Gastroesophageal sphincter (tissue), 4 donors: Measurements from ENCODE around the gene EEFSEC. TPM values are rescaled to one million over a fixed set of nuclear protein-coding genes. Genes with fewer than 3 reads are reported as not detected.

Experiments used
- ATAC-seq: fragments of 150-250 bp; one replicate; pipeline ENCODE4 v1.9.1; 2016; ENCODE audit warnings: mild to moderate bottlenecking, moderate library complexity
- H3K27ac ChIP-seq, 4 donors: fragments of 200-600 bp; sonication (generic) in 3 of 4; 1 replicate in 3 of 4; 2 replicates in 1 of 4; pipeline ENCODE4 v1.5.1; 2016 to 2019
- H3K27me3 ChIP-seq: fragments of 200-600 bp; sonication (generic); one replicate; pipeline ENCODE4 v1.5.1; 2019
- H3K36me3 ChIP-seq, 2 donors: fragments of 200-600 bp; sonication (generic); one replicate each; pipeline ENCODE4 v1.5.1; 2019; ENCODE audit warnings: control low read depth in 1 of 2
- H3K4me1 ChIP-seq, 3 donors: fragments of 200-600 bp; sonication (generic); 1 replicate in 2 of 3; 2 replicates in 1 of 3; pipeline ENCODE4 v1.5.1; 2016 to 2019; ENCODE audit warnings: control low read depth in 2 of 3
- H3K4me3 ChIP-seq, 2 donors: fragments of 200-600 bp; sonication (generic); one replicate each; pipeline ENCODE4 v1.5.1; 2019; ENCODE audit warnings: mild to moderate bottlenecking in 1 of 2, moderate library complexity in 1 of 2
- H3K9me3 ChIP-seq, 3 donors: fragments of 200-600 bp; sonication (generic); one replicate each; pipeline ENCODE4 v1.5.1; 2017 to 2019; ENCODE audit warnings: control low read depth in 2 of 3
- CTCF ChIP-seq, 4 experiments: fragments of 200-600 bp in 2 of 4; fragments of 450-650 bp in 2 of 4; sonication (generic) in 1 of 4; IDR thresholded peaks; one replicate each; pipeline ENCODE4 v1.5.1; 2017 to 2019; ENCODE audit warnings: antibody characterized with exemption in 4 of 4, mild to moderate bottlenecking in 2 of 4, moderate library complexity in 2 of 4
- EP300 ChIP-seq: sonication (generic); formaldehyde crosslinking; IDR thresholded peaks from one replicate; pipeline ENCODE4 v1.6.1; 2017; ENCODE audit warnings: antibody characterized with exemption, mild to moderate bottlenecking
- POLR2A ChIP-seq, 2 donors: fragments of 450-650 bp; IDR thresholded peaks; one replicate each; pipeline ENCODE4 v1.6.1; 2017; ENCODE audit warnings: antibody characterized with exemption in 2 of 2, mild to moderate bottlenecking in 2 of 2, moderate library complexity in 1 of 2
- POLR2AphosphoS5 ChIP-seq: sonication (generic); formaldehyde crosslinking; IDR thresholded peaks from one replicate; pipeline ENCODE4 v1.6.1; 2017; ENCODE audit warnings: antibody characterized with exemption
- WGBS, 2 donors: methylation state at CpG; one replicate each; pipeline ENCODE4 v1.1.5; 2018; ENCODE audit warnings: low coverage in 1 of 2; 5-methylcytosine and 5-hydroxymethylcytosine counted together
- total RNA-seq, 4 donors: library from RNA; depleted of rRNA; stranded (reverse); fragments of >200 nt; gene quantifications; one replicate each; pipeline ENCODE4 v1.1.0, GENCODE V29; 2016

Gene EEFSEC
- total RNA-seq, 4 donors from 2014 or later, result 5.8 to 16.5 (median 11.4) TPM

GRCh38 chr3:128274837-128275236 is 121.6 kb downstream of the EEFSEC start:
- H3K4me1 ChIP-seq, result peaks cover 0 to 20% (median 5%) of the 10 kb centered on the region in 3 donors
- H3K9me3 ChIP-seq, result no peaks in the 10 kb centered on the region
- no peak for ATAC-seq
- TF ChIP-seq POLR2A (IDR thresholded peaks at IDR 0.05) (no peak), CTCF (IDR thresholded peaks at IDR 0.05) (no peak), POLR2AphosphoS5 (no peak), EP300 (no peak)
- H3K27ac ChIP-seq, result no peak overlapping the region
- H3K4me3 ChIP-seq, result no peak overlapping the region
- H3K36me3 ChIP-seq, result peaks cover 0 to 35% of the 10 kb centered on the region in 2 donors
- no peaks in the 10 kb centered on the region for H3K27me3 ChIP-seq
- WGBS, 2 donors, result 90% methylated on average over 2 of the region's 7 CpGs; no CpG with 5 or more reads in 1 of the 2 donors

- no peak for ATAC-seq
- TF ChIP-seq EP300, result no peak
- TF ChIP-seq CTCF (IDR thresholded peaks at IDR 0.05), result no peak
- TF ChIP-seq POLR2AphosphoS5, result no peak
- no peak for TF ChIP-seq POLR2A (IDR thresholded peaks at IDR 0.05)
- Histone ChIP-seq H3K36me3 (peaks cover 0 to 35% of the 10 kb centered on the region in 2 donors), H3K27ac (no peak overlapping the region), H3K9me3 (no peaks in the 10 kb centered on the region), H3K4me1 (peaks cover 0 to 24% (median 5%) of the 10 kb centered on the region in 3 donors), H3K27me3 (no peaks in the 10 kb centered on the region), H3K4me3 (no peak overlapping the region)
- 95 to 100% methylated on average over 2 to 4 of the region's 11 CpGs for WGBS, 2 donors
These were observed 122.2 kb downstream of the EEFSEC start for GRCh38 chr3:128275316-128276145.

- H3K36me3 ChIP-seq, result peaks cover 0 to 34% of the 10 kb centered on the region in 2 donors
- no peak overlapping the region for H3K27ac ChIP-seq
- no peaks in the 10 kb centered on the region for H3K27me3 ChIP-seq
- H3K4me1 ChIP-seq, result peaks cover 0 to 29% (median 5%) of the 10 kb centered on the region in 3 donors
- 47 to 73% methylated on average over 2 to 3 of the region's 3 CpGs for WGBS, 2 donors
- no peak for TF ChIP-seq EP300
- no peak for TF ChIP-seq POLR2A (IDR thresholded peaks at IDR 0.05)
- TF ChIP-seq POLR2AphosphoS5, result no peak
- ATAC-seq, result no peak
- H3K4me3 ChIP-seq, result no peak overlapping the region
- no peaks in the 10 kb centered on the region for H3K9me3 ChIP-seq
These were observed 122.8 kb downstream of the EEFSEC start for GRCh38 chr3:128276146-128276435.

GRCh38 chr3:128276577-128277183 is 123.4 kb downstream of the EEFSEC start:
- peaks cover 0 to 28% of the 10 kb centered on the region in 2 donors for H3K36me3 ChIP-seq
- no peak overlapping the region for H3K4me3 ChIP-seq
- 77 to 89% methylated on average over 3 to 4 of the region's 5 CpGs for WGBS, 2 donors
- TF ChIP-seq CTCF (IDR thresholded peaks at IDR 0.05) (no peak), EP300 (no peak)
- no peaks in the 10 kb centered on the region for H3K27me3 ChIP-seq
- ATAC-seq, result no peak
- peaks cover 0 to 34% (median 5%) of the 10 kb centered on the region in 3 donors for H3K4me1 ChIP-seq
- H3K9me3 ChIP-seq, result no peaks in the 10 kb centered on the region
- H3K27ac ChIP-seq, result no peak overlapping the region

GRCh38 chr3:128277378-128278069 is 124.2 kb downstream of the EEFSEC start:
- no peak overlapping the region for H3K4me3 ChIP-seq
- H3K36me3 ChIP-seq, result peaks cover 0 to 20% of the 10 kb centered on the region in 2 donors
- H3K27ac ChIP-seq, result no peak overlapping the region
- H3K9me3 ChIP-seq, result no peaks in the 10 kb centered on the region
- no peaks in the 10 kb centered on the region for H3K27me3 ChIP-seq
- no peak for ATAC-seq
- WGBS, 2 donors, result 94 to 100% methylated on average over 2 to 3 of the region's 5 CpGs
- no peak for TF ChIP-seq POLR2A (IDR thresholded peaks at IDR 0.05)
- TF ChIP-seq EP300, result no peak
- no peak for TF ChIP-seq CTCF (IDR thresholded peaks at IDR 0.05)
- no peak for TF ChIP-seq POLR2AphosphoS5
- H3K4me1 ChIP-seq, result peaks cover 0 to 42% (median 5%) of the 10 kb centered on the region in 3 donors
